Panc1 (cell line): ENCODE results near the gene FEM1B.

Experiments used
- POLR2AphosphoS5 ChIP-seq: IDR thresholded peaks from 2 replicates; pipeline ENCODE4 v1.6.1; 2012; ENCODE audit warnings: mild to moderate bottlenecking, low read depth, low read length, moderate library complexity
- TF ChIP-seq, protein P1 (sequence below): fragments of 450-650 bp; IDR thresholded peaks from 2 replicates; pipeline ENCODE4 v1.5.1; 2017; ENCODE audit warnings: mild to moderate bottlenecking
- TF ChIP-seq, protein P2 (sequence below), 2 experiments: IDR thresholded peaks; 2 replicates each; pipeline ENCODE4 v1.6.1; 2011 to 2012; ENCODE audit warnings: low read depth in 2 of 2, control low read depth in 1 of 2, low read length in 1 of 2, mild to moderate bottlenecking in 1 of 2, moderate library complexity in 1 of 2; ENCODE audit not compliant: insufficient read depth in 1 of 2

DNA sequence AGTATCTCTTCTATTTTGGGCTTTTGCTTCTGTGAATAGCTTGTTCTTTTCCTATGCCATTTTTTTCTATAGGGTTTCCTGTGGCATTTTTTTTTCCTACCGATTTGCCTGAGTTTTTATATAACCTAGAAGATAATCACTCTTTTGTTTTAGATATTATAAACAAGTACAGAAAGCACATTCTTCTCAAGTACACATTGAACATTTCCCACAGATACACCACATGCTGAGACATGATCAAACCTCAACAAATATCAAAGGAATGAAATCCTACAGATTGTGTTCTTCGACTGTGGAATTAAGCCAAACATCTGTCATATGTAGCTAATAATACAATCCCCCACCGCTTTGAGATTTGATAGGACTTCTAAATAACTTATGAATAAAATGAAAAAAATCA is 9.1 kb upstream of the FEM1B start:
- TF ChIP-seq, protein P1, sequence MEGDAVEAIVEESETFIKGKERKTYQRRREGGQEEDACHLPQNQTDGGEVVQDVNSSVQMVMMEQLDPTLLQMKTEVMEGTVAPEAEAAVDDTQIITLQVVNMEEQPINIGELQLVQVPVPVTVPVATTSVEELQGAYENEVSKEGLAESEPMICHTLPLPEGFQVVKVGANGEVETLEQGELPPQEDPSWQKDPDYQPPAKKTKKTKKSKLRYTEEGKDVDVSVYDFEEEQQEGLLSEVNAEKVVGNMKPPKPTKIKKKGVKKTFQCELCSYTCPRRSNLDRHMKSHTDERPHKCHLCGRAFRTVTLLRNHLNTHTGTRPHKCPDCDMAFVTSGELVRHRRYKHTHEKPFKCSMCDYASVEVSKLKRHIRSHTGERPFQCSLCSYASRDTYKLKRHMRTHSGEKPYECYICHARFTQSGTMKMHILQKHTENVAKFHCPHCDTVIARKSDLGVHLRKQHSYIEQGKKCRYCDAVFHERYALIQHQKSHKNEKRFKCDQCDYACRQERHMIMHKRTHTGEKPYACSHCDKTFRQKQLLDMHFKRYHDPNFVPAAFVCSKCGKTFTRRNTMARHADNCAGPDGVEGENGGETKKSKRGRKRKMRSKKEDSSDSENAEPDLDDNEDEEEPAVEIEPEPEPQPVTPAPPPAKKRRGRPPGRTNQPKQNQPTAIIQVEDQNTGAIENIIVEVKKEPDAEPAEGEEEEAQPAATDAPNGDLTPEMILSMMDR: no peak
- no peak for TF ChIP-seq POLR2AphosphoS5
- TF ChIP-seq, protein P2, sequence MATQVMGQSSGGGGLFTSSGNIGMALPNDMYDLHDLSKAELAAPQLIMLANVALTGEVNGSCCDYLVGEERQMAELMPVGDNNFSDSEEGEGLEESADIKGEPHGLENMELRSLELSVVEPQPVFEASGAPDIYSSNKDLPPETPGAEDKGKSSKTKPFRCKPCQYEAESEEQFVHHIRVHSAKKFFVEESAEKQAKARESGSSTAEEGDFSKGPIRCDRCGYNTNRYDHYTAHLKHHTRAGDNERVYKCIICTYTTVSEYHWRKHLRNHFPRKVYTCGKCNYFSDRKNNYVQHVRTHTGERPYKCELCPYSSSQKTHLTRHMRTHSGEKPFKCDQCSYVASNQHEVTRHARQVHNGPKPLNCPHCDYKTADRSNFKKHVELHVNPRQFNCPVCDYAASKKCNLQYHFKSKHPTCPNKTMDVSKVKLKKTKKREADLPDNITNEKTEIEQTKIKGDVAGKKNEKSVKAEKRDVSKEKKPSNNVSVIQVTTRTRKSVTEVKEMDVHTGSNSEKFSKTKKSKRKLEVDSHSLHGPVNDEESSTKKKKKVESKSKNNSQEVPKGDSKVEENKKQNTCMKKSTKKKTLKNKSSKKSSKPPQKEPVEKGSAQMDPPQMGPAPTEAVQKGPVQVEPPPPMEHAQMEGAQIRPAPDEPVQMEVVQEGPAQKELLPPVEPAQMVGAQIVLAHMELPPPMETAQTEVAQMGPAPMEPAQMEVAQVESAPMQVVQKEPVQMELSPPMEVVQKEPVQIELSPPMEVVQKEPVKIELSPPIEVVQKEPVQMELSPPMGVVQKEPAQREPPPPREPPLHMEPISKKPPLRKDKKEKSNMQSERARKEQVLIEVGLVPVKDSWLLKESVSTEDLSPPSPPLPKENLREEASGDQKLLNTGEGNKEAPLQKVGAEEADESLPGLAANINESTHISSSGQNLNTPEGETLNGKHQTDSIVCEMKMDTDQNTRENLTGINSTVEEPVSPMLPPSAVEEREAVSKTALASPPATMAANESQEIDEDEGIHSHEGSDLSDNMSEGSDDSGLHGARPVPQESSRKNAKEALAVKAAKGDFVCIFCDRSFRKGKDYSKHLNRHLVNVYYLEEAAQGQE (IDR thresholded peaks at IDR 0.05; ENCODE audit: insufficient read depth in 1 of 2, low read depth in 2 of 2, low read length in 1 of 2): no peak
